Measurements from ENCODE around the gene LCE1B.

The LCE1B gene

GRCh38 chr1:152859696-152860095 lies 47.9 kb downstream of the LCE1B start, which contains the start of gene LCE7A:
TSS of gene LCE7A (plus strand) at chr1:152859996. CDS start at chr1:152860698, 702 bp downstream.
- no peak within 1 kb of the TSS for H3K4me3 ChIP-seq (ENCODE audit: low read length in 2 of 2)
- H3K9ac ChIP-seq (ENCODE audit: low read depth in 1 of 2, low read length in 2 of 2) = no peak within 1 kb of the TSS
- H3K27ac ChIP-seq (ENCODE audit: low read depth in 2 of 2, low read length in 2 of 2) = no peak within 1 kb of the TSS
- H3K36me3 ChIP-seq (ENCODE audit: control insufficient read depth in 2 of 2, insufficient read depth in 2 of 2, low read length in 2 of 2) = no peaks in the 10 kb centered on the region
- H3K9me3 ChIP-seq (ENCODE audit: control insufficient read depth in 2 of 2, low read length in 2 of 2) = no peaks in the 10 kb centered on the region
- no peaks in the 10 kb centered on the region for H3K27me3 ChIP-seq (ENCODE audit: control insufficient read depth in 2 of 2, insufficient read depth in 2 of 2, low read length in 2 of 2)
- no peaks in the 10 kb centered on the region for H3K4me1 ChIP-seq (ENCODE audit: control insufficient read depth in 2 of 2, insufficient read depth in 2 of 2, low read length in 2 of 2)

GRCh38 chr1:152860129-152860528 lies 48.4 kb downstream of the LCE1B start:
- no peaks in the 10 kb centered on the region for H3K9me3 ChIP-seq (ENCODE audit: control insufficient read depth in 2 of 2, low read length in 2 of 2)
- H3K27me3 ChIP-seq (ENCODE audit: control insufficient read depth in 2 of 2, insufficient read depth in 2 of 2, low read length in 2 of 2) = no peaks in the 10 kb centered on the region
- no peak overlapping the region for H3K4me3 ChIP-seq (ENCODE audit: low read length in 2 of 2)
- H3K27ac ChIP-seq (ENCODE audit: low read depth in 2 of 2, low read length in 2 of 2) = no peak overlapping the region
- no peak overlapping the region for H3K9ac ChIP-seq (ENCODE audit: low read depth in 1 of 2, low read length in 2 of 2)
- H3K4me1 ChIP-seq (ENCODE audit: control insufficient read depth in 2 of 2, insufficient read depth in 2 of 2, low read length in 2 of 2) = no peaks in the 10 kb centered on the region
- H3K36me3 ChIP-seq (ENCODE audit: control insufficient read depth in 2 of 2, insufficient read depth in 2 of 2, low read length in 2 of 2) = no peaks in the 10 kb centered on the region

GRCh38 chr1:152861374-152861773 lies 49.6 kb downstream of the LCE1B start:
- Histone ChIP-seq H3K9ac (ENCODE audit: low read depth in 1 of 2, low read length in 2 of 2) (no peak overlapping the region), H3K27me3 (ENCODE audit: control insufficient read depth in 2 of 2, insufficient read depth in 2 of 2, low read length in 2 of 2) (no peaks in the 10 kb centered on the region), H3K4me1 (ENCODE audit: control insufficient read depth in 2 of 2, insufficient read depth in 2 of 2, low read length in 2 of 2) (no peaks in the 10 kb centered on the region), H3K4me3 (ENCODE audit: low read length in 2 of 2) (no peak overlapping the region), H3K36me3 (ENCODE audit: control insufficient read depth in 2 of 2, insufficient read depth in 2 of 2, low read length in 2 of 2) (no peaks in the 10 kb centered on the region), H3K27ac (ENCODE audit: low read depth in 2 of 2, low read length in 2 of 2) (no peak overlapping the region), H3K9me3 (ENCODE audit: control insufficient read depth in 2 of 2, low read length in 2 of 2) (no peaks in the 10 kb centered on the region)

Measured in mucosa of rectum (tissue), 2 donors.